ENCODE results near the gene BACH2. TPM values are rescaled to one million over a fixed set of nuclear protein-coding genes. Genes with fewer than 3 reads are reported as not detected.

BACH2 gene
- total RNA-seq, 1 donor, result 0.27 TPM

- no peak overlapping the region for H3K4me3 ChIP-seq (ENCODE audit: low read depth, low read length)
- no peak for TF ChIP-seq CTCF (IDR thresholded peaks at IDR 0.05; ENCODE audit: insufficient read depth, low read length)
- DNase-seq (ENCODE audit: low read depth), result peak; percentile 7
Measured at GRCh38 chr6:90008908-90009501, 287.6 kb downstream of the BACH2 start.

- no peak overlapping the region for H3K4me3 ChIP-seq (ENCODE audit: low read depth, low read length)
- no peak for DNase-seq (ENCODE audit: low read depth)
- TF ChIP-seq CTCF (IDR thresholded peaks at IDR 0.05; ENCODE audit: insufficient read depth, low read length), result no peak
Measured at GRCh38 chr6:90008189-90008907, 288.3 kb downstream of the BACH2 start.

- DNase-seq (ENCODE audit: low read depth), result peak; percentile 15
- no peak overlapping the region for H3K4me3 ChIP-seq (ENCODE audit: low read depth, low read length)
- TF ChIP-seq CTCF (IDR thresholded peaks at IDR 0.05; ENCODE audit: insufficient read depth, low read length), result no peak
Measured at GRCh38 chr6:90005048-90005827, 291.4 kb downstream of the BACH2 start.

GRCh38 chr6:90004511-90004910 is 292.1 kb downstream of the BACH2 start:
- TF ChIP-seq CTCF (IDR thresholded peaks at IDR 0.05; ENCODE audit: insufficient read depth, low read length), result no peak
- no peak overlapping the region for H3K4me3 ChIP-seq (ENCODE audit: low read depth, low read length)
- no peak for DNase-seq (ENCODE audit: low read depth)

- TF ChIP-seq CTCF (IDR thresholded peaks at IDR 0.05; ENCODE audit: insufficient read depth, low read length), result no peak
- DNase-seq (ENCODE audit: low read depth), result no peak
- H3K4me3 ChIP-seq (ENCODE audit: low read depth, low read length), result no peak overlapping the region
Measured at GRCh38 chr6:90003941-90004340, 292.7 kb downstream of the BACH2 start.

- TF ChIP-seq CTCF (IDR thresholded peaks at IDR 0.05; ENCODE audit: insufficient read depth, low read length), result no peak
- H3K4me3 ChIP-seq (ENCODE audit: low read depth, low read length), result no peak overlapping the region
- DNase-seq (ENCODE audit: low read depth), result no peak
Measured at GRCh38 chr6:90003069-90003795, 293.4 kb downstream of the BACH2 start.
